Inflammatory macrophage (primary cell): ENCODE measurements around the gene SCGB2B2.
"Not testable (repeated sequence)": the region's sequence is repeated elsewhere in the genome, so short reads cannot be mapped to it uniquely, and the experiment has no call there.

Source experiments
- DNase-seq, 2 donors: peaks; one replicate each; pipeline ENCODE4 v3.0.0-alpha.2; 2020 to 2022
- total RNA-seq, 18 experiments: gene quantifications; one replicate each; lab custom pipeline; 2026; ENCODE audit warnings: mixed read lengths in 6 of 18, inconsistent platforms in 2 of 18; lab: John Stamatoyannopoulos, UW

The SCGB2B2 gene
- 0.08 to 0.75 (median 0.29) reads per million in 18 experiments for total RNA-seq

- DNase-seq: peak; percentile 59 to 61
Observed at GRCh38 chr19:34676697-34677385, at the start of gene SCGB2B2. Gene SCGB2B2 (minus strand): TSS chr19:34677159. CDS start chr19:34594563, 82,596 bp downstream.

- DNase-seq: no peak
Observed at GRCh38 chr19:34725400-34725799, 48.4 kb upstream of the SCGB2B2 start.

GRCh38 chr19:34722353-34722752, 45.4 kb upstream of the SCGB2B2 start:
- DNase-seq: no peak

GRCh38 chr19:34715357-34715756, 38.4 kb upstream of the SCGB2B2 start:
- no peak for DNase-seq

- no peak for DNase-seq
Observed at GRCh38 chr19:34713262-34713637, 36.3 kb upstream of the SCGB2B2 start.

GRCh38 chr19:34712395-34713261, 35.7 kb upstream of the SCGB2B2 start:
- peak; percentile 69 to 75 for DNase-seq

GRCh38 chr19:34711890-34712289, 34.9 kb upstream of the SCGB2B2 start:
- DNase-seq: no peak

GRCh38 chr19:34707661-34708060, 30.7 kb upstream of the SCGB2B2 start:
- no peak for DNase-seq

- DNase-seq: no peak
Observed at GRCh38 chr19:34692549-34692948, 15.6 kb upstream of the SCGB2B2 start.

GRCh38 chr19:34690372-34690771, 13.4 kb upstream of the SCGB2B2 start:
- DNase-seq: no peak

GRCh38 chr19:34688592-34688991, 11.6 kb upstream of the SCGB2B2 start:
- DNase-seq: no peak

GRCh38 chr19:34687348-34687747, 10.4 kb upstream of the SCGB2B2 start:
- no peak for DNase-seq

GRCh38 chr19:34686455-34686854, 9.5 kb upstream of the SCGB2B2 start:
- no peak for DNase-seq

GRCh38 chr19:34685266-34685665, 8.3 kb upstream of the SCGB2B2 start:
- not testable (repeated sequence) for DNase-seq

GRCh38 chr19:34681478-34681877, 4.5 kb upstream of the SCGB2B2 start:
- DNase-seq: no peak

GRCh38 chr19:34678421-34678820, 1.5 kb upstream of the SCGB2B2 start:
- DNase-seq: no peak

GRCh38 chr19:34678085-34678412, 1.1 kb upstream of the SCGB2B2 start:
- DNase-seq: no peak

GRCh38 chr19:34677386-34678084, 576 bp upstream of the SCGB2B2 start, which contains the start of gene ZNF302:
Gene ZNF302 (plus strand): TSS chr19:34677678. CDS start chr19:34678805, 1,127 bp downstream.
- DNase-seq: peak; percentile 98 to 99

- DNase-seq: no peak
Observed at GRCh38 chr19:34675919-34676318, 1.0 kb downstream of the SCGB2B2 start.

GRCh38 chr19:34675250-34675649, 1.7 kb downstream of the SCGB2B2 start:
- no peak for DNase-seq

- no peak for DNase-seq
Observed at GRCh38 chr19:34673590-34673989, 3.4 kb downstream of the SCGB2B2 start.

- no peak for DNase-seq
Observed at GRCh38 chr19:34671972-34672371, 5.0 kb downstream of the SCGB2B2 start.

GRCh38 chr19:34669305-34669704, 7.7 kb downstream of the SCGB2B2 start:
- DNase-seq: no peak
